Subcutaneous adipose tissue (tissue), 4 donors: ENCODE measurements around the gene FSD2. TPM values are rescaled to one million over a fixed set of nuclear protein-coding genes. Genes with fewer than 3 reads are reported as not detected.

ENCODE experiments used
- total RNA-seq, 4 donors: library from RNA; depleted of rRNA; stranded (reverse); fragments of >200 nt; gene quantifications; one replicate each; pipeline ENCODE4 v1.1.0, GENCODE V29; 2016
- TF ChIP-seq, protein P1 (sequence below): fragments of 450-650 bp; IDR thresholded peaks from one replicate; pipeline ENCODE4 v1.5.1; 2016; ENCODE audit warnings: low read depth, mild to moderate bottlenecking, control low read depth, antibody characterized with exemption, moderate library complexity

The FSD2 gene, protein sequence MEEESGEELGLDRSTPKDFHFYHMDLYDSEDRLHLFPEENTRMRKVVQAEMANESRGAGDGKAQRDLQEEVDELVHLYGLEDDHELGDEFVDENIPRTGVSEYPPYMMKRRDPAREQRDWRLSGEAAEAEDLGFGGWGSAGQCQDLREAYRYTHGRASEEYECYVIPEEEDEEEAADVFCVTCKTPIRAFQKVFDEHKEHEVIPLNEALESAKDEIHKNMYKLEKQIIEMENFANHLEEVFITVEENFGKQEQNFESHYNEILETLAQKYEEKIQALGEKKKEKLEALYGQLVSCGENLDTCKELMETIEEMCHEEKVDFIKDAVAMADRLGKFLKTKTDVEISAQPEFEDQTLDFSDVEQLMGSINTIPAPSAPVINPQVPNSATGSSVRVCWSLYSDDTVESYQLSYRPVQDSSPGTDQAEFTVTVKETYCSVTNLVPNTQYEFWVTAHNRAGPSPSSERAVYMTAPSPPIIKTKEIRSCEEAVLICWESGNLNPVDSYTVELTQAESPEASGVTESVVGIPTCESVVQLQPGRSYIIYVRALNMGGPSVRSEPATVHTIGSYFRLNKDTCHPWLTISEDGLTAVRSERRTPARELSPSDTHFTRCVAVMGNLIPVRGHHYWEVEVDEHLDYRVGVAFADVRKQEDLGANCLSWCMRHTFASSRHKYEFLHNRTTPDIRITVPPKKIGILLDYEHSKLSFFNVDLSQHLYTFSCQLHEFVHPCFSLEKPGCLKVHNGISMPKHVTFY
- not detected for total RNA-seq

DNA sequence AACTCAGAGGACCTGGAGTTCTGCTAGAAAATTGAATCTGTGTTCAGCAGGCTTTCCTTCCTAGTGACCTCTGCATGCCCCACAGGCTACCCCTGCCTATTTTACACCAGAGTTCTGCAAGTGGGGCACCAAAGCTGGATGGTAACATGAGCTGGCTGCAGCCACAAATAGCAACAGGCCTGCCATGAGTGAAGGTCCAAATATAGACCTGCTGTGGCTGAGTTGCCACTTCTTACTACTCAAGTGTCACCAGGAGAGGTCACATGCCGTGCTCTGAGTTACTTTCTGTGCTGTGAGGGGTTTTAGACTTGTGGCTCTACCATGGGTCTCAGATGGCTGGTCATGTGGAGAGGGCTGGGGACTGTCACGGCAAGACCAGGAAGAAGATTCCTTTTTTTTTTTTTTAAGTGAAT lies at the start of gene FSD2:
Gene FSD2 (minus strand): TSS at position 76 of the 413 bp plus-strand sequence. CDS start 18,679 bp downstream, outside the sequence.
- TF ChIP-seq, protein P1, sequence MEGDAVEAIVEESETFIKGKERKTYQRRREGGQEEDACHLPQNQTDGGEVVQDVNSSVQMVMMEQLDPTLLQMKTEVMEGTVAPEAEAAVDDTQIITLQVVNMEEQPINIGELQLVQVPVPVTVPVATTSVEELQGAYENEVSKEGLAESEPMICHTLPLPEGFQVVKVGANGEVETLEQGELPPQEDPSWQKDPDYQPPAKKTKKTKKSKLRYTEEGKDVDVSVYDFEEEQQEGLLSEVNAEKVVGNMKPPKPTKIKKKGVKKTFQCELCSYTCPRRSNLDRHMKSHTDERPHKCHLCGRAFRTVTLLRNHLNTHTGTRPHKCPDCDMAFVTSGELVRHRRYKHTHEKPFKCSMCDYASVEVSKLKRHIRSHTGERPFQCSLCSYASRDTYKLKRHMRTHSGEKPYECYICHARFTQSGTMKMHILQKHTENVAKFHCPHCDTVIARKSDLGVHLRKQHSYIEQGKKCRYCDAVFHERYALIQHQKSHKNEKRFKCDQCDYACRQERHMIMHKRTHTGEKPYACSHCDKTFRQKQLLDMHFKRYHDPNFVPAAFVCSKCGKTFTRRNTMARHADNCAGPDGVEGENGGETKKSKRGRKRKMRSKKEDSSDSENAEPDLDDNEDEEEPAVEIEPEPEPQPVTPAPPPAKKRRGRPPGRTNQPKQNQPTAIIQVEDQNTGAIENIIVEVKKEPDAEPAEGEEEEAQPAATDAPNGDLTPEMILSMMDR: no peak

DNA sequence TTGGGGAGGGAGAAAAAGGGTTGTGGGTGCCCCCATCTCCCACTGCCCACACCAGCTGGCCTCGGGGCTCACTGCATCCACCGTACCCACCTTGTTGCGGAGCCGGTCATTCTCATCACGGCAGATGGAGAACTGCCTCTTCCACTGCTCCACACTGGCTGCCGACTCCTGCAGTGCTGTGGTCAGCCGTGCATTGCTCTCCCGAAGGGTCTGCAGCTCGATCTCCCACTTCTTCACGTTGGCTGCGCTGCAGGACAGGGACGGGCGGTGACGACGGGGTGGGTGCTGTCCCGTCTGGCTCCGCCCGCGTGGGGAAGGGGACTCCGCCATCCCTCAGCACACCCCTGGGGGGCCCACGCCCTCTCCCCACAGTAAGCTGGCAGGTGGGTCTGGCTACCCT lies 48.7 kb upstream of the FSD2 start:
- TF ChIP-seq, protein P1: no peak

DNA sequence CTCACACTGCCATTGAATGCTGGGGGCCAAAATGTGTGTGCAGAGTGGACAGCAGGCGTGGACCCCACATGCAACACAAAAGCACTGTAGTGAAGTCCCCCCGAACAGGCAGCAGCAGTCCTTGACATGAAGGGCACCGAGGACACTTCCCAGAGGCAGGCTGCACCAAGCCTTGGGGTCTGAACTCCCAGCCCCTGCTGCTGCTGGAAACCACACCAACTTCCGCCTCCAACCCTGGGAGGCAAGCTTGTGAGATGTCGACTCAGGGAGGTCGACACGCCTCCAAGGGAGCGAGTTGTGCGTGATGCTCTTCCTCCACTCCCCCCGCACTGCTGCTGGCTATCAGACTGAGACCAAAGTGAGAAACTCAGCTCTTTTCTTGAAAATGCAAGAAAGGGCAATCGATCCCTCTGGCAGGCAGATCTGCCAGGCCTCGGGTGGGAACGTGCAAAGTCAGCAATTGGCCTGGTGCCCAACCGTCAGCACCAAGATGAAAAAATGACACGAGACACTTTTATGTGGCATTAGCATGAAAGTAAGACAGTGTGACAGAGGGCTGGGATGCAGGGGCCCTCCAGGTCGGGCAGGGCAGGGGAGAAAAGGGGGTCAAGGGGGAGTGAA lies 47.2 kb upstream of the FSD2 start:
- TF ChIP-seq, protein P1: no peak

DNA sequence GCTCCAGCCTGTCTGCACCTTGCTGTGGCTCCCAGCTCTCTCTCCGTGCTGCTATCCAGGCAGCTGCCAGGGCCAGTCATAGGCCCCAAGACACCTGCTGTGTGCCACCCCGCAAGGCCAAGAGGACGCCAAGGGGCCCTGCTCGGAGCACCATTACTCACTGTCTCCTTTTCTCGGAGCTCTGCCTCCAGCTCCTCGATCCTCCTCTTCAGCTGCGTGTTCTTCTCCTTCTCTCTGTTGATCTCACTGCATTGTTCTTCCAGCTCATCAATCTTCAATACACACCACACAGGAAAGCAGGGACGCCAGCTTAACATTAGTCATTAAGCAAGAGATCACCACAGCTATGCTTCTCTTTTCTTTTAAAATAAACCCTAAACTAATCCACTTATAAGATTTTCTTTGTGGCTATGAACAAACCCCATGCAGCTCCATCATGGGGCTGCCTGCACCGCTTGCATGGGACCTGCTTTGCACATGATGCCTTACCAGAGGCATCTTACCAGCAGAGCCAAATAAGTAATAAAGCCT lies 46.2 kb upstream of the FSD2 start:
- TF ChIP-seq, protein P1: no peak

DNA sequence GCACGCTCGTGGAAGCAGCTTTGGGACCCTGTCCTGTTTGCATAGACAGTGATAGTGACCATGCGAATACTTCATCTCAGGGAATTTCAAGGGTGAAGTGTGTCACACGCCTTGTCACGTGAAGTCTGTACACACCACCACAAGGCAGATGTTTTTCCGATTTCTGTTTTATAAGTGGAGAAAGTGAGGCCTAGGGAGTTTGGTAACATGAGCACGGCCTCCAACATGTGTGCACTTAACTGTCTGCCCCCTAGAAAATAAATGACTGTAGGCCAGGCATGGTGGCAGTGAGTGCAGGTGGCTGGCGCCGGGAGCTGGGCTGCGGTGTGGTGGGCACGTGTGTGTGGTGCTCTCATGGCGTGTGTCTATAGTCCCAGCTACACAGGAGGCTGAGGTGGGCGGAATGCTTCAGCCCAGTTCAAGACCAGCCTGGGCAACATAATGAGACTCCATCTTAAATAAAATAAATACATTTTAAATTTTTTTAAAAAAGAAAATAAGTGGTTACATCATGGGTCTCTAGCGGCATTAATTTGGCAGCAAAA lies 45.5 kb upstream of the FSD2 start:
- TF ChIP-seq, protein P1: no peak

DNA sequence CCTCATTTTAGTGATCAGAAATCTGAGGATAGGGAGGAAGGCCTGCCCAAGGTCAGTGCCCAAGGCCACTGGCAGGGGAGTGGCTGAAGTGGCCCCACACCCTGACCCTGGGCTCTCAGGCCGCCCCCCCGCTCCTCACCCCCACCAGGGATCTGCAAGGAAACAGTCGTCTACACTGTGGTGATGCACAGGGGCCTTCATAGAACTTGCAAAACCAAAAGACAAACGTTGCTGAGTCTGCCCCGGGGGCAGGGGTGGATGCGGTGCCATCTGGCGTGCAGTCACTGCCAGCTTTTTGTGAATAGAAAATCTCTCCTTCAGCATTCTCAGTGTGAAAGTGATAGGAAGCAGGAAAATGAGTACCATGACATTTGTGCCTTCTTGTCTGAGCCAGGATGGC lies 44.9 kb upstream of the FSD2 start:
- TF ChIP-seq, protein P1: no peak
